AG04449 (cell line): ENCODE measurements around the gene PCDH10.

ENCODE experiments used
- CTCF ChIA-PET: fragments of 350-600 bp; formaldehyde crosslinking; extraction: SDS; loops from one replicate; lab custom pipeline; 2021; ENCODE audit warnings: antibody characterized with exemption; lab: Yijun Ruan, JAX
- POLR2A ChIA-PET: fragments of 400-600, 350-600 bp; formaldehyde crosslinking; extraction: SDS; loops from one replicate; lab custom pipeline; 2020; ENCODE audit warnings: antibody characterized with exemption, inconsistent platforms; lab: Yijun Ruan, JAX
- DNase-seq: peaks from one replicate; pipeline ENCODE4 v3.0.0-alpha.2; 2010; ENCODE audit warnings: low read depth, low spot score
- H3K4me3 ChIP-seq: 2 replicates; pipeline ENCODE4 v1.5.1; 2011; ENCODE audit warnings: low read depth, mild to moderate bottlenecking, control low read depth, low read length
- TF ChIP-seq, protein P1 (sequence below): IDR thresholded peaks from one replicate; pipeline ENCODE4 v1.5.1; 2011; ENCODE audit warnings: mild to moderate bottlenecking, moderate library complexity, low read length, control low read depth, inconsistent platforms; ENCODE audit not compliant: insufficient read depth; ENCODE audit errors: missing control alignments

Gene PCDH10

DNA sequence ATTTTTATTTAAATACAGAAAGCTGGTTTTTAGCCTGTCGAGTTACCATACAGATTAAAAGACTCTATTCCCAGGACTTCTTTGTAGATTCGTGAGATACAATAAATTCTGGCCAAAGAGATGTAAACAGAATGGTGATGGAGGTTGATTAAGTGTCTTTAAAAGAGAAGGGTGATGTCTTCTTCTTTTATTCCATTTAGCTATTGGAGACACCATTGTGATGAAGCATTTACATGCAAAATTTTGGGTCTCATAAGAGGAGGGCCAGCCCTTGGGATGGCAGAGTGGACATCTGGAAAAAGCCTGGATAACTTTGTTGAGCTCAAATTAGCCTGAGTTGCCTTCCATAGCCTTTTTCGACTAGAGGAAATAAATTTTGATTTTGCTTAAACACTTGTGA, 21.6 kb upstream of the PCDH10 start:
- no peak for DNase-seq
- CTCF ChIA-PET = no interaction called here
- POLR2A ChIA-PET = no interaction called here
- H3K4me3 ChIP-seq = no peak overlapping the region
- TF ChIP-seq, protein P1, sequence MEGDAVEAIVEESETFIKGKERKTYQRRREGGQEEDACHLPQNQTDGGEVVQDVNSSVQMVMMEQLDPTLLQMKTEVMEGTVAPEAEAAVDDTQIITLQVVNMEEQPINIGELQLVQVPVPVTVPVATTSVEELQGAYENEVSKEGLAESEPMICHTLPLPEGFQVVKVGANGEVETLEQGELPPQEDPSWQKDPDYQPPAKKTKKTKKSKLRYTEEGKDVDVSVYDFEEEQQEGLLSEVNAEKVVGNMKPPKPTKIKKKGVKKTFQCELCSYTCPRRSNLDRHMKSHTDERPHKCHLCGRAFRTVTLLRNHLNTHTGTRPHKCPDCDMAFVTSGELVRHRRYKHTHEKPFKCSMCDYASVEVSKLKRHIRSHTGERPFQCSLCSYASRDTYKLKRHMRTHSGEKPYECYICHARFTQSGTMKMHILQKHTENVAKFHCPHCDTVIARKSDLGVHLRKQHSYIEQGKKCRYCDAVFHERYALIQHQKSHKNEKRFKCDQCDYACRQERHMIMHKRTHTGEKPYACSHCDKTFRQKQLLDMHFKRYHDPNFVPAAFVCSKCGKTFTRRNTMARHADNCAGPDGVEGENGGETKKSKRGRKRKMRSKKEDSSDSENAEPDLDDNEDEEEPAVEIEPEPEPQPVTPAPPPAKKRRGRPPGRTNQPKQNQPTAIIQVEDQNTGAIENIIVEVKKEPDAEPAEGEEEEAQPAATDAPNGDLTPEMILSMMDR = no peak

DNA sequence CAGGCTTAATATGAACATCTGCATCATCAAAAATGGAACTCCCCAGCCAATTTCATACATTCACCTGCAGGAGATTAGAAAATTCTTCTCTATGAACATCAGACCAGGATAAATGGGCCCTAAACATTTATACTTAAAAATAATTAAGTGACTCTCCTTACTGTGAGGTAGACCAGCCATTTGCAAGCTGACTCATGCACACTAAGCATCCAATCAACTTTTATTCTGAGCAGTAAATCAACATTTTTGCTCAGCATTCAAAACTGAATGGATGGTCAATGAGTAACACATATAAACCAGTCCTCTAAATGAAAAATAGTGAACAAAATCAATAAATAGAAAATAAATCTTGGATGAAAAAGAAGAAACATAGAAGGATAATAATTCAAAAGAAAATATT, 19.9 kb upstream of the PCDH10 start:
- POLR2A ChIA-PET = no interaction called here
- TF ChIP-seq, protein P1 = no peak
- CTCF ChIA-PET = no interaction called here
- DNase-seq = no peak
- no peak overlapping the region for H3K4me3 ChIP-seq

DNA sequence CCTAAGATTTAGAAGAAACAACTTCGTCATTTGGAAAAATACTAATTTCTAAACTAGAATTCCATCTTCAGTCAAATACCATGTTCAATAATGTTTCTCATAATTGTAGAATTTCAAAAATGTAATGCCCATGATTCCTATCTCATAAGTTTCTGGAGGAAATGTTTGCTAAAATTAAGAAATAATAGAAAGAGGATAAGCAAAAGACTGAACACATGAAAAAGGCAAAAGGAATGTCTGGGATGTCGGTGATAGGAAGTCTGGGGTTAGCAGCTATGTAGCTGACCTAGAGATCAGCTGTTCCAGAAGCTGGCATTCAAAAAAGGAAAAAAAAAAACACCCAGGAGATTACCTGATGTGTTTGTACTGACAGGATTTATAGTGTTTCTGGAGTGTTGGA, 18.9 kb upstream of the PCDH10 start:
- CTCF ChIA-PET = no interaction called here
- no peak for DNase-seq
- TF ChIP-seq, protein P1 = no peak
- POLR2A ChIA-PET = no interaction called here
- H3K4me3 ChIP-seq = no peak overlapping the region

DNA sequence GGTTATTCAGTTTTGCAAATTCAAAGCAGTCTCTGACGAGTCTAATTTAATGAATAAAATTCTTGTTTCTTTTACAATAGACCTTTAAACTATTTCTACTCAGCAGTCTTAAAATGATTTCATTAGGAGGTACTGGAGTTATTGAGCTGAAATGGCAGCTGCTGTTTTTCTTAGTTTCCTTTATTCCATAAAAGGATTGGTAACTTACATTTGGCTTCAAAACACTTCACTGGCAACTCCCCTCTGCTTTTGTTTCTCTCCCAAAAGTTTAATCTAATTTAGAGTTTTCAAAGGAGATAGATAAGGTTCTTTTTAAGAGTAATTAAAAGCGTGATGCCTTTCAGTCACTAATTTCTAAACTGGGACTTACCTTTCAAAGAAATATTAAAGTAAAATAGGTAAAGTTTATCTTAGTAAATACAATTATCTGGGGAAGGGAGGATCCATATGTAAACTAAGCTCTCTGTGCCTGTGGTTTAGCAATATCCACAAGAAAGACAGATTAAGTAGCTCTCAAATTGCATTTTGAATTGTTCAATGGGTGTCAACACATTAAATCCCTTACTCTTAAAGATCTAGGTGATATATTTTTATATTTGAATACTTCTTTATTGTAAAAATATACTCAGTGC, 17.1 kb upstream of the PCDH10 start:
- DNase-seq = no peak
- ChIA-PET POLR2A (no interaction called here), CTCF (no interaction called here)
- TF ChIP-seq, protein P1 = no peak
- no peak overlapping the region for H3K4me3 ChIP-seq

DNA sequence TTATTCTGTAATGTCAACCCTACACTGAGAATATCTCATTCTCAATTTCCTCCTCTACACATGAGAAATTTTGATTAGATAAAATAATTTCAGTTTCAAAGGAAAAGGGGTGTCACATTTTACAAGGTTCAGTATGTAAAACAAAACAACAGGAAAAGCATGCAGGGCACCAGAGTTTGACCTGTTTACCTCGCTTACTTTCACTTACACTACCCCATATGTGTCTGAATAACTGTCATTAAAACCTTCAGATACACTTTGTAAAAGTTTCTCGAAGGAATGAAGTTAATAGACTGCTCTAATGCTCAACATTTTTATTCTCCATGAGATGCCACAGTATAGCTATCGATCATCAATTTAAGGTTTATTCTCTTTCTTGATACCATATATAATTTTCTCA, 12.3 kb upstream of the PCDH10 start:
- no peak for DNase-seq
- ChIA-PET POLR2A (interaction anchor here (0.7 kb wide), 1 partner anchor 18 kb away, joined by 3 read pairs; no protein-coding TSS in a partner anchor), CTCF (interaction anchor here (1.6 kb wide), 1 partner anchor 10 kb away, joined by 4 read pairs; no protein-coding TSS in a partner anchor)
- no peak overlapping the region for H3K4me3 ChIP-seq
- TF ChIP-seq, protein P1 = no peak

DNA sequence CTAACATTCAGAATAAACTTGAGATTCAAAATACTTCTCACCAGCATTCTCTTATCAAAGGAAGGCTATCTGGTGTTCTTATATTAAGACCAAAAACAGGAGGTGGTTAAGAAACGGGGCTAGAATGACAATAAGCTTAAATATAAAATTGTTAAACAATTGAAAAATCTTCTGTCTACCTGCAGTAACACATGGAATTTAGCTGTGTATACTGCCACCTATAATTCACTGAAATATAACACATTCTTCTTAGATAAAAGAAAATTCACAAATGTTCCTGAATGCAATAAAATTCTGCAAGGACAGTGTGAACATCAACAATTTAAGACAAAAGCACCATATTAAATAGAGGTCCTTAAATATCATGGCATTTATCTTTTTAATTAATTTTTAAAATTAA, 11.5 kb upstream of the PCDH10 start:
- CTCF ChIA-PET = interaction anchor here (1.6 kb wide), 1 partner anchor 9 kb away, joined by 4 read pairs; no protein-coding TSS in a partner anchor
- TF ChIP-seq, protein P1 = no peak
- no peak overlapping the region for H3K4me3 ChIP-seq
- POLR2A ChIA-PET = no interaction called here
- no peak for DNase-seq
